ENCODE data around the gene DNAH2. TPM values are rescaled to one million over a fixed set of nuclear protein-coding genes. Genes with fewer than 3 reads are reported as not detected.

DNAH2 gene
- total RNA-seq, 1 donor from 2014 or later = 0.09 TPM

- peaks cover 15% of the 10 kb centered on the region for H3K27me3 Mint-ChIP-seq (ENCODE audit: insufficient read depth, low read depth)
- H3K27ac Mint-ChIP-seq = peak overlapping the region; percentile 96
- Histone ChIP-seq H3K27ac (no peak overlapping the region), H3K9me3 (ENCODE audit: low read depth) (no peaks in the 10 kb centered on the region), H3K4me2 (no peak overlapping the region), H3K4me3 (no peak overlapping the region), H3K9ac (no peak overlapping the region), H2AFZ (replicated peaks) (no peak overlapping the region), H3K79me2 (ENCODE audit: low read depth) (no peaks in the 10 kb centered on the region), H3K36me3 (no peaks in the 10 kb centered on the region), H3K27me3 (peaks cover 30% of the 10 kb centered on the region), H4K20me1 (ENCODE audit: low read depth) (peaks cover 15% of the 10 kb centered on the region), H3F3A (ENCODE audit: low read depth) (peaks cover 28% of the 10 kb centered on the region), H3K4me1 (peaks cover 40% of the 10 kb centered on the region)
- H3K9me3 Mint-ChIP-seq = no peaks in the 10 kb centered on the region
- H3K4me3 Mint-ChIP-seq = peak overlapping the region; percentile 88
- peaks cover 12% of the 10 kb centered on the region for H3K36me3 Mint-ChIP-seq
- peaks cover 82% of the 10 kb centered on the region for H3K4me1 Mint-ChIP-seq
- TF ChIP-seq CTCF (IDR thresholded peaks at IDR 0.05) (no peak), EZH2 (IDR thresholded peaks at IDR 0.05) (no peak), EZH2phosphoT487 (IDR thresholded peaks at IDR 0.05) (no peak)
- no peak for DNase-seq (ENCODE audit: low spot score)
Observed at GRCh38 chr17:7714721-7715594, 2.6 kb upstream of the DNAH2 start.

GRCh38 chr17:7715936-7716886 lies 1.3 kb upstream of the DNAH2 start:
- H4K20me1 ChIP-seq (ENCODE audit: low read depth) = peaks cover 10% of the 10 kb centered on the region
- no peak overlapping the region for H2AFZ ChIP-seq (replicated peaks)
- peaks cover 2% of the 10 kb centered on the region for H3K36me3 Mint-ChIP-seq
- peaks cover 77% of the 10 kb centered on the region for H3K4me1 Mint-ChIP-seq
- peak overlapping the region; percentile 88 for H3K4me3 Mint-ChIP-seq
- peaks cover 37% of the 10 kb centered on the region for H3K27me3 ChIP-seq
- peak overlapping the region; percentile 74 for H3K4me3 ChIP-seq
- no peaks in the 10 kb centered on the region for H3K9me3 Mint-ChIP-seq
- no peak overlapping the region for H3K9ac ChIP-seq
- H3K9me3 ChIP-seq (ENCODE audit: low read depth) = no peaks in the 10 kb centered on the region
- H3K36me3 ChIP-seq = no peaks in the 10 kb centered on the region
- no peak overlapping the region for H3K27ac ChIP-seq
- peaks cover 39% of the 10 kb centered on the region for H3K4me1 ChIP-seq
- peak overlapping the region; percentile 81 for H3K4me2 ChIP-seq
- H3K27ac Mint-ChIP-seq = peak overlapping the region; percentile 96
- peaks cover 17% of the 10 kb centered on the region for H3K27me3 Mint-ChIP-seq (ENCODE audit: insufficient read depth, low read depth)
- H3F3A ChIP-seq (ENCODE audit: low read depth) = peaks cover 22% of the 10 kb centered on the region
- DNase-seq (ENCODE audit: low spot score) = no peak
- TF ChIP-seq EZH2phosphoT487 (IDR thresholded peaks at IDR 0.05) (no peak), EZH2 (IDR thresholded peaks at IDR 0.05) (no peak), CTCF (IDR thresholded peaks at IDR 0.05) (no peak)
- no peaks in the 10 kb centered on the region for H3K79me2 ChIP-seq (ENCODE audit: low read depth)

GRCh38 chr17:7717756-7718350 lies 309 bp downstream of the DNAH2 start:
- Mint-ChIP-seq H3K4me1 (peaks cover 66% of the 10 kb centered on the region), H3K9me3 (no peaks in the 10 kb centered on the region), H3K36me3 (no peaks in the 10 kb centered on the region), H3K27me3 (ENCODE audit: insufficient read depth, low read depth) (peaks cover 10% of the 10 kb centered on the region), H3K27ac (no peak overlapping the region), H3K4me3 (peak overlapping the region; percentile 88)
- no peak for DNase-seq (ENCODE audit: low spot score)
- TF ChIP-seq EZH2 (IDR thresholded peaks at IDR 0.05) (no peak), CTCF (IDR thresholded peaks at IDR 0.05) (no peak), EZH2phosphoT487 (IDR thresholded peaks at IDR 0.05) (no peak)
- peaks cover 37% of the 10 kb centered on the region for H3K27me3 ChIP-seq
- peaks cover 15% of the 10 kb centered on the region for H3F3A ChIP-seq (ENCODE audit: low read depth)
- no peaks in the 10 kb centered on the region for H3K79me2 ChIP-seq (ENCODE audit: low read depth)
- H3K4me3 ChIP-seq = peak overlapping the region; percentile 74
- peaks cover 26% of the 10 kb centered on the region for H3K4me1 ChIP-seq
- H3K4me2 ChIP-seq = peak overlapping the region; percentile 81
- no peak overlapping the region for H2AFZ ChIP-seq (replicated peaks)
- H4K20me1 ChIP-seq (ENCODE audit: low read depth) = no peaks in the 10 kb centered on the region
- no peak overlapping the region for H3K27ac ChIP-seq
- H3K9ac ChIP-seq = no peak overlapping the region
- H3K9me3 ChIP-seq (ENCODE audit: low read depth) = no peaks in the 10 kb centered on the region
- no peaks in the 10 kb centered on the region for H3K36me3 ChIP-seq

Data from neural progenitor cell (in vitro differentiated cells).